GOT3 (cell line): ENCODE measurements around the gene FDXR.
"Not testable (repeated sequence)": the region's sequence is repeated elsewhere in the genome, so short reads cannot be mapped to it uniquely, and the experiment has no call there.

Experiments used
- DNase-seq: peaks from one replicate; lab custom pipeline; 2025; ENCODE audit warnings: mixed read lengths; lab: John Stamatoyannopoulos, UW

Gene FDXR

GRCh38 chr17:74872313-74873036, at the start of gene FDXR:
Gene FDXR, minus strand, starts transcription at chr17:74872994. Its CDS starts 50 bp downstream, at chr17:74872944.
- no peak for DNase-seq

- no peak for DNase-seq
Observed at GRCh38 chr17:74922172-74922571, 49.4 kb upstream of the FDXR start.

- no peak for DNase-seq
Observed at GRCh38 chr17:74921769-74922168, 49.0 kb upstream of the FDXR start.

GRCh38 chr17:74921026-74921681, 48.4 kb upstream of the FDXR start:
- DNase-seq, result no peak

- DNase-seq, result no peak
Observed at GRCh38 chr17:74920642-74921025, 47.8 kb upstream of the FDXR start.

- no peak for DNase-seq
Observed at GRCh38 chr17:74920306-74920620, 47.5 kb upstream of the FDXR start.

- DNase-seq, result no peak
Observed at GRCh38 chr17:74919440-74920305, 46.9 kb upstream of the FDXR start.

- DNase-seq, result no peak
Observed at GRCh38 chr17:74918906-74919305, 46.1 kb upstream of the FDXR start.

GRCh38 chr17:74917430-74917829, 44.6 kb upstream of the FDXR start:
- DNase-seq, result no peak

GRCh38 chr17:74916851-74917199, 44.0 kb upstream of the FDXR start:
- no peak for DNase-seq

- DNase-seq, result no peak
Observed at GRCh38 chr17:74916136-74916850, 43.5 kb upstream of the FDXR start.

- not testable (repeated sequence) for DNase-seq
Observed at GRCh38 chr17:74911423-74911822, 38.6 kb upstream of the FDXR start.

GRCh38 chr17:74909097-74909496, 36.3 kb upstream of the FDXR start:
- not testable (repeated sequence) for DNase-seq

- no peak for DNase-seq
Observed at GRCh38 chr17:74907012-74907411, 34.2 kb upstream of the FDXR start.

- not testable (repeated sequence) for DNase-seq
Observed at GRCh38 chr17:74906214-74906793, 33.5 kb upstream of the FDXR start.

GRCh38 chr17:74904687-74905409, 32.1 kb upstream of the FDXR start:
- DNase-seq, result no peak

- DNase-seq, result no peak
Observed at GRCh38 chr17:74903671-74904070, 30.9 kb upstream of the FDXR start.

GRCh38 chr17:74903034-74903433, 30.2 kb upstream of the FDXR start:
- no peak for DNase-seq

GRCh38 chr17:74901353-74902135, 28.8 kb upstream of the FDXR start:
- no peak for DNase-seq

GRCh38 chr17:74900208-74900607, 27.4 kb upstream of the FDXR start:
- no peak for DNase-seq
